Keratinocyte (primary cell): ENCODE results near the gene CAMKK2. TPM values are rescaled to one million over a fixed set of nuclear protein-coding genes. Genes with fewer than 3 reads are reported as not detected.

Source experiments
- DNase-seq: peaks from one replicate; pipeline ENCODE4 v3.0.0-alpha.2; 2011; ENCODE audit warnings: low read depth, missing footprints, low spot score
- FAIRE-seq: peaks from 2 replicates; lab custom pipeline; 2011; peaks lifted over from hg19 to GRCh38; lab: Jason Lieb, UNC
- H2AFZ ChIP-seq: 2 replicates; pipeline ENCODE4 v1.6.0; 2012; ENCODE audit warnings: low read length, control low read depth, inconsistent platforms; ENCODE audit not compliant: control insufficient read depth
- H3K27ac ChIP-seq: 2 replicates; pipeline ENCODE4 v1.5.1; 2011; ENCODE audit warnings: low read length; ENCODE audit not compliant: control insufficient read depth, insufficient read depth
- H3K27me3 ChIP-seq: 3 replicates; pipeline ENCODE4 v1.6.0; 2011; ENCODE audit warnings: low read length; ENCODE audit not compliant: control insufficient read depth, insufficient read depth; ENCODE audit errors: extremely low read depth
- H3K36me3 ChIP-seq, 2 experiments: 2 replicates in 1 of 2; 3 replicates in 1 of 2; pipeline ENCODE4 v1.5.1; 2011; ENCODE audit warnings: low read length in 2 of 2, mild to moderate bottlenecking in 1 of 2; ENCODE audit not compliant: control insufficient read depth in 2 of 2, insufficient read depth in 2 of 2; ENCODE audit errors: extremely low read depth in 1 of 2
- H3K4me1 ChIP-seq: 3 replicates; pipeline ENCODE4 v1.5.1; 2011; ENCODE audit warnings: low read length; ENCODE audit not compliant: control insufficient read depth, insufficient read depth; ENCODE audit errors: extremely low read depth
- H3K4me2 ChIP-seq: 3 replicates; pipeline ENCODE4 v1.6.0; 2011; ENCODE audit warnings: low read depth, low read length; ENCODE audit not compliant: control insufficient read depth, insufficient read depth; ENCODE audit errors: extremely low read depth
- H3K4me3 ChIP-seq, 3 experiments: fragments of 200-600 bp in 1 of 3; sonication (generic) in 1 of 3; 2 replicates in 2 of 3; 3 replicates in 1 of 3; pipeline ENCODE4 v1.5.1; 2011 to 2016; ENCODE audit warnings: low read length in 3 of 3, mild to moderate bottlenecking in 3 of 3, control low read depth in 2 of 3, inconsistent platforms in 1 of 3, low read depth in 1 of 3, mixed read lengths in 1 of 3, mixed run types in 1 of 3, moderate library complexity in 1 of 3; ENCODE audit not compliant: control insufficient read depth in 2 of 3, insufficient read depth in 2 of 3; ENCODE audit errors: extremely low read depth in 1 of 3
- H3K79me2 ChIP-seq: 2 replicates; pipeline ENCODE4 v1.6.0; 2012; ENCODE audit warnings: low read length; ENCODE audit not compliant: control insufficient read depth, insufficient read depth
- H3K9ac ChIP-seq: 3 replicates; pipeline ENCODE4 v1.6.0; 2011; ENCODE audit warnings: low read length; ENCODE audit not compliant: control insufficient read depth, insufficient read depth; ENCODE audit errors: extremely low read depth
- H3K9me1 ChIP-seq: 3 replicates; pipeline ENCODE4 v1.6.0; 2011; ENCODE audit warnings: low read length; ENCODE audit not compliant: control insufficient read depth, insufficient read depth; ENCODE audit errors: extremely low read depth
- H3K9me3 ChIP-seq: 2 replicates; pipeline ENCODE4 v1.5.1; 2012; ENCODE audit warnings: low read depth, low read length; ENCODE audit not compliant: control insufficient read depth
- H4K20me1 ChIP-seq: 3 replicates; pipeline ENCODE4 v1.6.0; 2011; ENCODE audit warnings: low read length; ENCODE audit not compliant: control insufficient read depth, insufficient read depth; ENCODE audit errors: extremely low read depth
- CTCF ChIP-seq, 3 experiments: IDR thresholded peaks in 1 of 3; conservative IDR thresholded peaks in 1 of 3; optimal IDR thresholded peaks in 1 of 3; 2 replicates in 2 of 3; 3 replicates in 1 of 3; pipeline versions ENCODE3 to v1.5.1; 2011; ENCODE audit warnings: low read length in 3 of 3, mild to moderate bottlenecking in 3 of 3, moderate library complexity in 2 of 3, control low read depth in 1 of 3, inconsistent platforms in 1 of 3; ENCODE audit not compliant: insufficient read depth in 2 of 3; ENCODE audit errors: extremely low read depth in 1 of 3
- EZH2 ChIP-seq: IDR thresholded peaks from one replicate; pipeline ENCODE4 v1.6.1; 2012; ENCODE audit warnings: inconsistent platforms, mild to moderate bottlenecking, low read length, moderate library complexity
- dilution Hi-C: fragments of 300-500 bp; cut with MboI; formaldehyde crosslinking; loops from one replicate; pipeline ENCODE4 v1.7.0; 2020; ENCODE audit warnings: low sequenced_read_pairs; ENCODE audit not compliant: extremely low pct_ligation_motif_present
- polyA plus RNA-seq, 5 experiments: library from polyadenylated mRNA; depleted of rRNA in 3 of 5; stranded (reverse) in 3 of 5; stranded (forward) in 1 of 5; unstranded in 1 of 5; fragments of >200 nt; gene quantifications; 1 replicate in 1 of 5; 2 replicates in 3 of 5; 3 replicates in 1 of 5; pipeline versions ENCODE4 v1.2.1 to v1.2.3, GENCODE V29; 2011 to 2012; ENCODE audit warnings: missing spikeins in 2 of 5, low read depth in 1 of 5, low replicate concordance in 1 of 5

The CAMKK2 gene
- polyA plus RNA-seq, 1 donor (not counting 4 experiments of a cell fraction or from before 2014, with no cell fraction given) = 18.6 TPM

- FAIRE-seq = no peak
- H3K36me3 ChIP-seq = peaks cover 4 to 6% of the 10 kb centered on the region in 2 experiments
- H3K79me2 ChIP-seq = peaks cover 30% of the 10 kb centered on the region
- no peak for TF ChIP-seq CTCF (optimal IDR thresholded peaks at IDR 0.05 in 1 of 3, IDR thresholded peaks at IDR 0.05 in 1 of 3, conservative IDR thresholded peaks at IDR 0.05 in 1 of 3; ENCODE audit: extremely low read depth in 1 of 3, insufficient read depth in 2 of 3, low read length in 3 of 3)
- no peak for TF ChIP-seq EZH2
- H3K4me3 ChIP-seq = peak overlapping the region; percentile 83 to 95 (median 84)
- no peak overlapping the region for H2AFZ ChIP-seq
- peak overlapping the region; percentile 53 for H3K4me2 ChIP-seq
- no peaks in the 10 kb centered on the region for H4K20me1 ChIP-seq
- peaks cover 11% of the 10 kb centered on the region for H3K4me1 ChIP-seq
- H3K27me3 ChIP-seq = no peaks in the 10 kb centered on the region
- dilution Hi-C loops = no loop called here
- peak overlapping the region; percentile 88 for H3K9ac ChIP-seq
- H3K27ac ChIP-seq = no peak overlapping the region
- H3K9me3 ChIP-seq = no peaks in the 10 kb centered on the region
- no peak for DNase-seq
- no peaks in the 10 kb centered on the region for H3K9me1 ChIP-seq
Measured at GRCh38 chr12:121295116-121295745, 1.3 kb downstream of the CAMKK2 start.

GRCh38 chr12:121294151-121294889 lies 2.2 kb downstream of the CAMKK2 start:
- dilution Hi-C loops = no loop called here
- no peak overlapping the region for H3K4me3 ChIP-seq
- DNase-seq (no peak), FAIRE-seq (no peak)
- H3K27me3 ChIP-seq = no peaks in the 10 kb centered on the region
- no peaks in the 10 kb centered on the region for H4K20me1 ChIP-seq
- H3K4me2 ChIP-seq = no peak overlapping the region
- no peak for TF ChIP-seq CTCF (optimal IDR thresholded peaks at IDR 0.05 in 1 of 3, IDR thresholded peaks at IDR 0.05 in 1 of 3, conservative IDR thresholded peaks at IDR 0.05 in 1 of 3; ENCODE audit: extremely low read depth in 1 of 3, insufficient read depth in 2 of 3, low read length in 3 of 3)
- TF ChIP-seq EZH2 = no peak
- H3K4me1 ChIP-seq = peaks cover 11% of the 10 kb centered on the region
- no peak overlapping the region for H3K27ac ChIP-seq
- H3K36me3 ChIP-seq = peaks cover 4 to 7% of the 10 kb centered on the region in 2 experiments
- peaks cover 31% of the 10 kb centered on the region for H3K79me2 ChIP-seq
- H2AFZ ChIP-seq = no peak overlapping the region
- H3K9me1 ChIP-seq = no peaks in the 10 kb centered on the region
- no peak overlapping the region for H3K9ac ChIP-seq
- H3K9me3 ChIP-seq = no peaks in the 10 kb centered on the region
